Measurements from ENCODE around the gene IMMP2L.

IMMP2L gene

DNA sequence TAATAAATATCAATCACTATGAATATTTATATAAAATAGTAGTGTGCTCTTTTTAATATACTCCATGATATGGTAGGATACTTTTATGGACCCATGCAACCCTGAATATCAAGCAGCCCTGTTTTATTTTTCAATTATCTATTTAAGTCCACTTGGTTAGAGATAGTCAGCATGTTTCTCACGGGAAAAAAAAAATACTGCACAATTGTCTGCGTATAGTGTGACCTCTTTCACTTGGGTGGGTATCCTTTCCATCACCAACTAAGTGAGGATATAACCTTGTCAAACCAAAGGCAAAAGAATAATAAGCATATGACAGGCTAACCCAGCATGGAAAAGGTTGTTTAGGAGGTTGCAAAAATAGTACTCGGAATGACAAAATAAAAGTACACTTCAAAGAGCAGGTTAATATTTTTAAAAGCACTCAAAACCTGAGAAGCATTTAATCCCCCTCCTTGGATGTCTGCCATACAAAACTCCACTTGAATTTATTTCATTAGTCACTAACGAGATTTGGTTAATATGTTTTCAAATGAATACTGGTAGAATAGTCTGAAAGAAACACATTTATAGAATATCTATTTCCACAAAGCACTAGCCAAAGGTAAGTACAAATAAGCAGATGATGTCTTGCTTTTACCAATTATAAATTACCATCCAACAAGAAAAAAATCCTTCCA is 76.5 kb downstream of the IMMP2L start:
- TF ChIP-seq FOXP2 (optimal IDR thresholded peaks at IDR 0.05; ENCODE audit: borderline replicate concordance, extremely low read depth, extremely low read length, insufficient read depth) = no peak
- TF ChIP-seq SIN3A (IDR thresholded peaks at IDR 0.05; ENCODE audit: borderline replicate concordance, insufficient read depth, low read length) = no peak
- TF ChIP-seq TAF1 (IDR thresholded peaks at IDR 0.05; ENCODE audit: borderline replicate concordance, insufficient read depth, low read length) = no peak
- no peak for TF ChIP-seq POLR2AphosphoS5 (IDR thresholded peaks at IDR 0.05; ENCODE audit: low read depth, low read length)
- TF ChIP-seq, protein P1, sequence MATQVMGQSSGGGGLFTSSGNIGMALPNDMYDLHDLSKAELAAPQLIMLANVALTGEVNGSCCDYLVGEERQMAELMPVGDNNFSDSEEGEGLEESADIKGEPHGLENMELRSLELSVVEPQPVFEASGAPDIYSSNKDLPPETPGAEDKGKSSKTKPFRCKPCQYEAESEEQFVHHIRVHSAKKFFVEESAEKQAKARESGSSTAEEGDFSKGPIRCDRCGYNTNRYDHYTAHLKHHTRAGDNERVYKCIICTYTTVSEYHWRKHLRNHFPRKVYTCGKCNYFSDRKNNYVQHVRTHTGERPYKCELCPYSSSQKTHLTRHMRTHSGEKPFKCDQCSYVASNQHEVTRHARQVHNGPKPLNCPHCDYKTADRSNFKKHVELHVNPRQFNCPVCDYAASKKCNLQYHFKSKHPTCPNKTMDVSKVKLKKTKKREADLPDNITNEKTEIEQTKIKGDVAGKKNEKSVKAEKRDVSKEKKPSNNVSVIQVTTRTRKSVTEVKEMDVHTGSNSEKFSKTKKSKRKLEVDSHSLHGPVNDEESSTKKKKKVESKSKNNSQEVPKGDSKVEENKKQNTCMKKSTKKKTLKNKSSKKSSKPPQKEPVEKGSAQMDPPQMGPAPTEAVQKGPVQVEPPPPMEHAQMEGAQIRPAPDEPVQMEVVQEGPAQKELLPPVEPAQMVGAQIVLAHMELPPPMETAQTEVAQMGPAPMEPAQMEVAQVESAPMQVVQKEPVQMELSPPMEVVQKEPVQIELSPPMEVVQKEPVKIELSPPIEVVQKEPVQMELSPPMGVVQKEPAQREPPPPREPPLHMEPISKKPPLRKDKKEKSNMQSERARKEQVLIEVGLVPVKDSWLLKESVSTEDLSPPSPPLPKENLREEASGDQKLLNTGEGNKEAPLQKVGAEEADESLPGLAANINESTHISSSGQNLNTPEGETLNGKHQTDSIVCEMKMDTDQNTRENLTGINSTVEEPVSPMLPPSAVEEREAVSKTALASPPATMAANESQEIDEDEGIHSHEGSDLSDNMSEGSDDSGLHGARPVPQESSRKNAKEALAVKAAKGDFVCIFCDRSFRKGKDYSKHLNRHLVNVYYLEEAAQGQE (IDR thresholded peaks at IDR 0.05; ENCODE audit: insufficient read depth in 1 of 2, low read depth in 2 of 2, low read length in 2 of 2) = no peak

DNA sequence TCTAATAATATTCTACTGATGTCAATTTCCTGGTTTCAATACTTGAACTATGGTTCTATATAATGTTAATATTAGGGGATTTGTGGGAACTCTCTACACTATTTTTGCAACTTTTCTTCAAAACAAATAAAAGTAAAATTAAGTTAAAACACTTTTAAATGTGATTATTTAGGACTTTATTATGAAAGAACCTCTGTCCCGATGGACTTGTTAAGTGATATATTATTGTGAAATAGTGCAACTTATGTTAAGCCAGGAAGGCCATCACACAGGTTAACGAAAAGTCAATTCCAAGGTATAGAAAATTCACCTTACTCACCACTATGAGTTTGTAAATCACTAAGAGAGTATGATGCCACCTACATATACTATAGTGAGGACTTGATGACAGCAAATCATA is 79.2 kb downstream of the IMMP2L start:
- no peak for TF ChIP-seq POLR2AphosphoS5 (IDR thresholded peaks at IDR 0.05; ENCODE audit: low read depth, low read length)
- TF ChIP-seq FOXP2 (optimal IDR thresholded peaks at IDR 0.05; ENCODE audit: borderline replicate concordance, extremely low read depth, extremely low read length, insufficient read depth) = no peak
- TF ChIP-seq TAF1 (IDR thresholded peaks at IDR 0.05; ENCODE audit: borderline replicate concordance, insufficient read depth, low read length) = no peak
- TF ChIP-seq SIN3A (IDR thresholded peaks at IDR 0.05; ENCODE audit: borderline replicate concordance, insufficient read depth, low read length) = no peak
- TF ChIP-seq, protein P1 (IDR thresholded peaks at IDR 0.05; ENCODE audit: insufficient read depth in 1 of 2, low read depth in 2 of 2, low read length in 2 of 2) = no peak

DNA sequence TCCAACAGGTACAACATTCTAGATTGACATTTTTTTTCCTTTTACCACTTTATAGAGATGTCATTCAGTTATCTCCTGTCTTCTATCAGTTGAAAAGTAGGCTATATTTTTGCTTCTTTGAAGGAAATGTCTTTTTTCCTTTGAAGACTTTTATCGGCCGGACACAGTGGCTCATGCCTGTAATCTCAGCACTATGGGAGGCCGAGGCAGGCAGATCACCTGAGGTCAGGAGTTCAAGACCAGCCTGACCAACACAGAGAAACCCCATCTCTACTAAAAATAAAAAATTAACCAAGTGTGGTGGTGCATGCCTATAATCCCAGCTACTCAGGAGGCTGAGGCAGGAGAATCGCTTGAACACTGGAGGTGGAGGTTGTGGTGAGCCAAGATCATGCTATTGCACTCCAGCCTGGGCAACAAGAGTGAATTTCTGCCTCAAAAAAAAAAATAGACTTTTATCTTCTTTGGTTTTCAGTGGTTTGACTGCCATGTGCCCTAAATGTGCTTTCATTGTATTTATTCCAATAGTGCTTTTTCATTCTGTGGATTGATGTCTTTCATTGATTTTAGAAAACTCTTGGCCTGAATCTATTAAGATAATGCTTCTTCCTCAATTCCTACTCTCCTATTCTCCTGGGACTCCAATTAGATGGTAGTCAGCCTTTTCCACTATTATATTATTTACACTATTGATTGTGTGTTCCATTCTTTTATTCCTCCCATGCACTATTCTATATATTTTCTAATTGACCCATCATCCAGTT is 84.6 kb downstream of the IMMP2L start:
- TF ChIP-seq SIN3A (IDR thresholded peaks at IDR 0.05; ENCODE audit: borderline replicate concordance, insufficient read depth, low read length) (no peak), TAF1 (IDR thresholded peaks at IDR 0.05; ENCODE audit: borderline replicate concordance, insufficient read depth, low read length) (no peak), POLR2AphosphoS5 (IDR thresholded peaks at IDR 0.05; ENCODE audit: low read depth, low read length) (no peak), FOXP2 (optimal IDR thresholded peaks at IDR 0.05; ENCODE audit: borderline replicate concordance, extremely low read depth, extremely low read length, insufficient read depth) (no peak)
- TF ChIP-seq, protein P1 (IDR thresholded peaks at IDR 0.05; ENCODE audit: insufficient read depth in 1 of 2, low read depth in 2 of 2, low read length in 2 of 2) = no peak

DNA sequence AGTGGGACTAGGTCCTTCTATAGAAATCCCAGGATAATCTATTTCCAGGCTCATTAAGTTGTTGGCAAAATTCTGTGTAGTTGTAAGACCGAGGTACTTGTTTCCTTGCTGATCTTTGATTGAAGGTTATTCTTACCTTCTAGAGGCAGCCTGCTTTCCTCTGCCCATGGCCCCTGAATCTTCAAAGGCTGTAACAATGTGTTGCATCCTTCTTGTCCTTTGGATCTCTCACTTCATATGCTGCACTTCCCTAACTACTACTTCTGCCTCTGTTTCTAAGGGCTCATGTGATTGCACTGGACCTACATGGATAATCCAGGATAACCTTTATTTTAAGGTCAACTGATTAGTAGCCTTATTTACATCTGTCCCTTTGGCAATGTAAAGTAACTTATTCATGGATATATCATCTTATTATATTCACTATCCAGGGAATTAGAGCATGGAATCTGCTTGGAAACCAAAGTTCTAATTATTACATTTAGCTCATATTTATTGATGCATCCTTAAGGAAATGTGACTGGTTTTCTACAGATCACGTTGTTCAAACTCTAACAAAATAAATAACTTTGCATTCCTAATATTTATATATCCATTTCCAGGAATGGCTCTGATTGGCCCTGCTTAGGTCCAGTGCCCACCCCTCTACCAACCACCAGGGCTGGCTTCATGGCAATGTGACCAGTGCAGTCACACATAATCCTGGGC is 85.6 kb downstream of the IMMP2L start:
- TF ChIP-seq TAF1 (IDR thresholded peaks at IDR 0.05; ENCODE audit: borderline replicate concordance, insufficient read depth, low read length) = no peak
- TF ChIP-seq, protein P1 (IDR thresholded peaks at IDR 0.05; ENCODE audit: insufficient read depth in 1 of 2, low read depth in 2 of 2, low read length in 2 of 2) = no peak
- no peak for TF ChIP-seq POLR2AphosphoS5 (IDR thresholded peaks at IDR 0.05; ENCODE audit: low read depth, low read length)
- TF ChIP-seq FOXP2 (optimal IDR thresholded peaks at IDR 0.05; ENCODE audit: borderline replicate concordance, extremely low read depth, extremely low read length, insufficient read depth) = no peak
- no peak for TF ChIP-seq SIN3A (IDR thresholded peaks at IDR 0.05; ENCODE audit: borderline replicate concordance, insufficient read depth, low read length)
